SK-N-MC (cell line): Measurements from ENCODE around the gene CCDC172.
A peak's percentile ranks its signal among the peaks of the same experiment; 100 is the strongest.
"Not testable (repeated sequence)": the region's sequence is repeated elsewhere in the genome, so short reads cannot be mapped to it uniquely, and the experiment has no call there.

Experiments
- DNase-seq: peaks from one replicate; pipeline ENCODE4 v3.0.0-alpha.2; 2011; ENCODE audit warnings: low read depth, low spot score
- H3K27ac ChIP-seq: fragments of 200-600 bp; sonication (generic); 2 replicates; pipeline ENCODE4 v1.5.1; 2016; ENCODE audit warnings: mixed run types
- H3K36me3 ChIP-seq: fragments of 200-600 bp; sonication (generic); 2 replicates; pipeline ENCODE4 v1.6.1; 2017; ENCODE audit warnings: antibody characterized with exemption, low read length, mixed read lengths; ENCODE audit not compliant: insufficient read depth
- H3K4me3 ChIP-seq: fragments of 200-600 bp; sonication (generic); 2 replicates; pipeline ENCODE4 v1.5.1; 2016
- H3K9ac ChIP-seq: fragments of 200-600 bp; sonication (generic); 2 replicates; pipeline ENCODE4 v1.8.0; 2017; ENCODE audit warnings: mixed run types, mixed read lengths; ENCODE audit not compliant: insufficient read length
- H3K9me3 ChIP-seq: fragments of 200-600 bp; sonication (generic); 2 replicates; pipeline ENCODE4 v1.6.1; 2017; ENCODE audit warnings: low read depth, mild to moderate bottlenecking, antibody characterized with exemption, low read length, moderate library complexity, mixed read lengths
- EZH2 ChIP-seq: fragments of 200-600 bp; sonication (generic); IDR thresholded peaks from one replicate; pipeline ENCODE4 v1.6.1; 2017; ENCODE audit warnings: antibody characterized with exemption
- FOXP2 ChIP-seq: optimal IDR thresholded peaks from 2 replicates; pipeline ENCODE3; 2011; ENCODE audit warnings: mild to moderate bottlenecking, moderate library complexity; ENCODE audit not compliant: insufficient read depth; ENCODE audit errors: extremely low read length, control extremely low read depth
- POLR2AphosphoS5 ChIP-seq: IDR thresholded peaks from 2 replicates; pipeline ENCODE4 v1.6.1; 2012; ENCODE audit warnings: mild to moderate bottlenecking, low read depth, low read length, borderline replicate concordance

The CCDC172 gene

DNA sequence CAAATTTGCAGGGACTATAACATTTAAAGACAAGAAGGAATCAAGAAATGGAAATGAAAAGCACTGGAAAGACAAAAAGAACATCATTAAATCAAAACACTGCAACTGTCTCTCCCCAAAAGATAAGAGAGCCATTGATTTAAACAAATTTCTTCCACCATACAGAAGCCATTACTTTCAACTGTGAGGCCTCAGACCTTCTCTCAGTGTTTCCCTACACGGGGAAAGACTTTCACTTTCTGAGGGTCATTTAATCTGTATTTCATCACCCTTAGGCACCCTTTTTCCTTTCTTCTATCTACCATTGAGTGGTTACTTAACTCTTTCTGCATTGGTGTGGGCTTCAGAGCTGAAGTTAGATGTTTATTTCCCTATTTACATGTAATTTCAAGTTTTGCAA lies 47.5 kb downstream of the CCDC172 start:
- TF ChIP-seq POLR2AphosphoS5, result no peak
- TF ChIP-seq FOXP2, result no peak
- TF ChIP-seq EZH2, result no peak
- DNase-seq, result no peak
- peak overlapping the region; percentile 45; the same call in 1 of the 2 replicates for H3K4me3 ChIP-seq
- no peak overlapping the region for H3K27ac ChIP-seq
- H3K9ac ChIP-seq, result no peak overlapping the region
- H3K36me3 ChIP-seq, result no peaks in the 10 kb centered on the region
- no peaks in the 10 kb centered on the region for H3K9me3 ChIP-seq

- Histone ChIP-seq H3K4me3 (no peak overlapping the region), H3K27ac (no peak overlapping the region), H3K9ac (no peak overlapping the region), H3K36me3 (no peaks in the 10 kb centered on the region), H3K9me3 (no peaks in the 10 kb centered on the region)
- TF ChIP-seq EZH2 (no peak), FOXP2 (no peak), POLR2AphosphoS5 (no peak)
- no peak for DNase-seq
These were observed 58.0 kb downstream of the CCDC172 start for GRCh38 chr10:116382290-116382689.

GRCh38 chr10:116385311-116385710 lies 61.1 kb downstream of the CCDC172 start:
- TF ChIP-seq EZH2 (no peak), POLR2AphosphoS5 (no peak), FOXP2 (no peak)
- Histone ChIP-seq H3K9me3 (no peaks in the 10 kb centered on the region), H3K36me3 (no peaks in the 10 kb centered on the region), H3K4me3 (no peak overlapping the region), H3K9ac (no peak overlapping the region), H3K27ac (no peak overlapping the region)
- DNase-seq, result no peak

DNA sequence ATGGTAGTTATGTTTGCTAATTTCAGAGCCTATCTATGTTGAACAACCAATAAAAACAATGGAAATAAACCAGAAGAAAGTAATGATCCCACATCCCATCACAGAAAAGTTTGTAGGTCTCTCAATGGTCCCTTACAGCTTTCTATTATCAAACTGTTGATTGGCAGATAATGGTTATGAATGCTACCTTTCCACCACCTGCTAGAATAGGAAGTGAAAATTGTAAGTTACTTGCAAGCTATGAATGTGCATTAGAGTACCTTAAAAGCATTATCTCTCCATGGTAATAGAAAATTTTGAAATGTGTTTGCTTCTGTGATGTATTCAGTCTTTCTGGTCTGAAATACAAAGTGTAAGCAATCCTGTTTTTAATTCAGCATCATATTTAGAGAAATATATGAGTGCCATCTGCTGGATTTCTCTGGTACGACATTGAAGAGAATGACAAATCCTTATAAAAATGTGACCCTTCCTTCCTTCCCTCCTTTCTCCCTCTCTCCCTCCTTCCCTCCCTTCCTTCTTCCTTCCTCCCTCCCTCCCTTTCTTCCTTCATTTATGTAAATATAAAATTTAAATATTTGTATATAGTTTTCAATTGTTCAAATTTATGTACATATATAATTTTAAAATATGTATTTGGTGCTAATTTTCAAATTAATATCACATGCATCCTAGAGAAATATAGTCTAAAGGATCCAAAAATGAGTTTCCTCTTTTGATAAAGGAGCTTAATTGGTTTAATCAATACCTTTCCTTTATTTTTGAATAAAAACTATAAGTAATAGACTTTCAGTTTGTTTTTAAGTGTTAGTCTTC lies 62.0 kb downstream of the CCDC172 start:
- no peak overlapping the region for H3K9ac ChIP-seq
- H3K4me3 ChIP-seq, result no peak overlapping the region
- H3K36me3 ChIP-seq, result no peaks in the 10 kb centered on the region
- peak; percentile 18 for DNase-seq
- no peaks in the 10 kb centered on the region for H3K9me3 ChIP-seq
- TF ChIP-seq EZH2 (no peak), POLR2AphosphoS5 (no peak), FOXP2 (no peak)
- no peak overlapping the region for H3K27ac ChIP-seq

- not testable (repeated sequence) for DNase-seq, H3K36me3 ChIP-seq, H3K27ac ChIP-seq, H3K9me3 ChIP-seq, H3K4me3 ChIP-seq, H3K9ac ChIP-seq
These were observed 69.1 kb downstream of the CCDC172 start for GRCh38 chr10:116393246-116393831.

- H3K9me3 ChIP-seq, result no peaks in the 10 kb centered on the region
- H3K27ac ChIP-seq, result no peak overlapping the region
- no peak for DNase-seq
- no peak overlapping the region for H3K9ac ChIP-seq
- TF ChIP-seq POLR2AphosphoS5, result no peak
- TF ChIP-seq FOXP2, result no peak
- no peak for TF ChIP-seq EZH2
- H3K36me3 ChIP-seq, result no peaks in the 10 kb centered on the region
- H3K4me3 ChIP-seq, result no peak overlapping the region
These were observed 71.2 kb downstream of the CCDC172 start for GRCh38 chr10:116395223-116395985.

GRCh38 chr10:116398224-116398623 lies 74.0 kb downstream of the CCDC172 start:
- H3K4me3 ChIP-seq, result no peak overlapping the region
- no peak overlapping the region for H3K9ac ChIP-seq
- no peak overlapping the region for H3K27ac ChIP-seq
- DNase-seq, result no peak
- TF ChIP-seq POLR2AphosphoS5, result no peak
- TF ChIP-seq EZH2, result no peak
- no peak for TF ChIP-seq FOXP2
- H3K9me3 ChIP-seq, result no peaks in the 10 kb centered on the region
- H3K36me3 ChIP-seq, result no peaks in the 10 kb centered on the region

DNA sequence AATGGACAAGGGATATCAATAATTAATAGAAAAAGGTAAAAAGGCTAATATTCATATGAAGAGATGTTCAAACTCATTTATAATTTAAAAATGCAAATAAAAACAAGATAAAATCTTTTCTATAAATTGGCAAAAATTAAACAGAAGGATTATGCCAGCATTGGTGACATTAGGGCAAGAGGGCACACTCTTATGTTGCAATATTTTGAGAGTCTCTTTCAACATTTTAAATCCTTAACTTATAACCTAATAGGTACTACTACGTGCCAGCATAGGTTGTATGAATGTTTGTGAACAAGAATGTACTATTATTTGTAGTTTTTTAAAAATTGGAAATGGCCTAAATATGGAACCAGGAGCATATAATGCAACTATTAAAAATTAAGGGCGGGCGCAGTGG lies 78.6 kb downstream of the CCDC172 start:
- H3K4me3 ChIP-seq, result no peak overlapping the region
- H3K36me3 ChIP-seq, result no peaks in the 10 kb centered on the region
- no peak for DNase-seq
- no peak overlapping the region for H3K9ac ChIP-seq
- TF ChIP-seq POLR2AphosphoS5 (no peak), FOXP2 (no peak), EZH2 (no peak)
- H3K27ac ChIP-seq, result no peak overlapping the region
- H3K9me3 ChIP-seq, result no peaks in the 10 kb centered on the region

DNA sequence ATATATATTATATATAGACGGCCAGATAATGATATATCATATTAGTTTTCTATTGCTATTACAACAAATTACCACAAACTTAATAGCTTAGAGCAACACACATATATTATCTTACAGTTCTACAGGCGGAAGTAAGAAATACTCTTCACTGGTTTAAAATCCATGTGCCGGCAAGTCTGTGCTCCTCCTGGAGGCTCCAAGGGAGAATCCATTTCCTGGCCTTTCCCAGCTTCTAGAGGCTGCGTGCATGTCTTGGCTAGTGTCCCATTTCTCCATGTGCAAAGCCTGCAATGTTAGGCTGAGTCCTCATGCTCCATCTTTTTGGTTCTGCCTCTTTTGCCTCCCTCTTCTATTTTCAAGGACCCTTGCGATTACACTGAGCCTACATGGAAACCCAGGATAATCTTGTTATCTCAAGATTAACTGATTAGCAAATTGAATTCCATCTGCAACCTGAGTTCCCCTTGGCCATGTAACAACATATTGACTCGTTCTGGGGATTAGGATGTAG lies 79.5 kb downstream of the CCDC172 start:
- no peaks in the 10 kb centered on the region for H3K9me3 ChIP-seq
- no peak overlapping the region for H3K27ac ChIP-seq
- H3K36me3 ChIP-seq, result no peaks in the 10 kb centered on the region
- no peak for DNase-seq
- TF ChIP-seq FOXP2, result no peak
- H3K9ac ChIP-seq, result no peak overlapping the region
- no peak overlapping the region for H3K4me3 ChIP-seq
